GM19023 (cell line): ENCODE results near the gene SERPINB10.
"Not testable (repeated sequence)": the region's sequence is repeated elsewhere in the genome, so short reads cannot be mapped to it uniquely, and the experiment has no call there.

Experiments
- ATAC-seq: cut with Tn5 transposase; IDR thresholded peaks from one replicate; pipeline ENCODE4 v1.9.1; 2021; ENCODE audit warnings: mild to moderate bottlenecking, moderate library complexity; ENCODE audit not compliant: unreplicated experiment

The SERPINB10 gene

GRCh38 chr18:63940543-63941050, 32.8 kb downstream of the SERPINB10 start:
- ATAC-seq: not testable (repeated sequence)

GRCh38 chr18:63947051-63947790, 39.5 kb downstream of the SERPINB10 start:
- no peak for ATAC-seq

- peak; percentile 92 for ATAC-seq
Measured at GRCh38 chr18:63949068-63949737, 41.4 kb downstream of the SERPINB10 start, which contains the start of gene HMSD. HMSD (plus strand) TSS chr18:63949301; CDS start chr18:63953456, 4,155 bp downstream.

- no peak for ATAC-seq
Measured at GRCh38 chr18:63951302-63951705, 43.5 kb downstream of the SERPINB10 start.

- ATAC-seq: no peak
Measured at GRCh38 chr18:63953811-63954210, 46.1 kb downstream of the SERPINB10 start.

- no peak for ATAC-seq
Measured at GRCh38 chr18:63956755-63957154, 49.0 kb downstream of the SERPINB10 start.

- no peak for ATAC-seq
Measured at GRCh38 chr18:63960891-63961290, 53.1 kb downstream of the SERPINB10 start.

GRCh38 chr18:63961435-63961980, 53.8 kb downstream of the SERPINB10 start:
- ATAC-seq: no peak

GRCh38 chr18:63962137-63962536, 54.4 kb downstream of the SERPINB10 start:
- ATAC-seq: no peak

- ATAC-seq: peak; percentile 62
Measured at GRCh38 chr18:63963615-63964256, 56.0 kb downstream of the SERPINB10 start.

GRCh38 chr18:63964908-63965307, 57.1 kb downstream of the SERPINB10 start:
- ATAC-seq: no peak

- no peak for ATAC-seq
Measured at GRCh38 chr18:63965716-63966330, 58.1 kb downstream of the SERPINB10 start.

GRCh38 chr18:63969942-63970808, 62.4 kb downstream of the SERPINB10 start, which contains the start of gene SERPINB8:
SERPINB8 (plus strand) TSS chr18:63970081; CDS start chr18:63978309, 8,228 bp downstream.
- ATAC-seq: peak; percentile 95

GRCh38 chr18:63970809-63971205, 63.0 kb downstream of the SERPINB10 start:
- peak; percentile 2 for ATAC-seq

GRCh38 chr18:63971320-63972001, 63.7 kb downstream of the SERPINB10 start:
- no peak for ATAC-seq

GRCh38 chr18:63972002-63972376, 64.2 kb downstream of the SERPINB10 start:
- no peak for ATAC-seq

- no peak for ATAC-seq
Measured at GRCh38 chr18:63974991-63975390, 67.2 kb downstream of the SERPINB10 start.

- no peak for ATAC-seq
Measured at GRCh38 chr18:63975628-63976027, 67.9 kb downstream of the SERPINB10 start.

- no peak for ATAC-seq
Measured at GRCh38 chr18:63977040-63977439, 69.3 kb downstream of the SERPINB10 start.
